Activated T-helper 2 cell treated with anti-CD3 and anti-CD28 coated beads, Interferon-gamma antibody, Interleukin-2, Interleukin-4, amounts not matched to agents 10 μg/mL and 5 μg/mL and 100 μg/mL, durations not matched to agents 14 hours and 24 hours and 36 hours (primary cell): ENCODE results near the gene SNRNP40. TPM values are rescaled to one million over a fixed set of nuclear protein-coding genes. Genes with fewer than 3 reads are reported as not detected.

Experiments used
- DNase-seq: peaks from one replicate; pipeline ENCODE4 v3.0.0; 2021; ENCODE audit warnings: low spot score
- H3K27ac Mint-ChIP-seq: one replicate; pipeline ENCODE4 v1.8.0; 2021; ENCODE audit warnings: mixed read lengths
- H3K27me3 Mint-ChIP-seq: one replicate; pipeline ENCODE4 v1.8.0; 2021; ENCODE audit warnings: low read depth, mixed read lengths
- H3K36me3 Mint-ChIP-seq: one replicate; pipeline ENCODE4 v1.8.0; 2021; ENCODE audit warnings: low read depth, mixed read lengths
- H3K4me1 Mint-ChIP-seq: one replicate; pipeline ENCODE4 v1.8.0; 2021; ENCODE audit warnings: low read depth, mixed read lengths
- H3K4me3 Mint-ChIP-seq: one replicate; pipeline ENCODE4 v1.8.0; 2021; ENCODE audit warnings: low read depth, mild to moderate bottlenecking, moderate library complexity, mixed read lengths
- H3K9me3 Mint-ChIP-seq: one replicate; pipeline ENCODE4 v1.8.0; 2021; ENCODE audit warnings: mixed read lengths
- intact Hi-C: fragments of 100-400 bp; cut with micrococcal nuclease; formaldehyde crosslinking; loops from one replicate; pipeline ENCODE4 v1.15.1; 2023
- total RNA-seq: library from RNA; stranded (reverse); gene quantifications from 2 replicates; pipeline ENCODE4 v1.2.3, GENCODE V29; 2022

Gene SNRNP40
- total RNA-seq, 1 donor from 2014 or later = 115 TPM

DNA sequence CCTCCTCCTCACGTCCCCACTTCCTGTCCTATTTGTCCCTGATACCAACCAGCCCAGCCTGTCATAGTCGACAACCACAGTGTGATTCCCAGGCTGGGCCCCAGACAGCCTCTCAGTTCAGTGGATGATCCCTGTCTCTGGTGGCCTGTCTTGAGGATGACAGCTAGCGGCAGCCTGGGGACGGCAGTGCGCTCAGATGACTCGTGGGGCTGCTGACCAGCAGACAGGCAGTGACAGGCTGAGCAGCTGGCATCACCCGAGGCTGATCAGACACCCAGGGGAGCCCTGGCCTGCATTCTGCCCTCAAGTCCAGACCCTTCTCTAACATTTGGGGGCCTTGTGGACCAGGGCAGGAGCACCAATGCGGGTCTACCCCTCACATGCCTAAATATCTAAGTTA lies 77.9 kb downstream of the SNRNP40 start:
- H3K4me3 Mint-ChIP-seq = no peak overlapping the region
- no peak for DNase-seq
- H3K9me3 Mint-ChIP-seq = no peaks in the 10 kb centered on the region
- H3K27me3 Mint-ChIP-seq = peaks cover 3% of the 10 kb centered on the region
- intact Hi-C loops = no loop called here
- no peak overlapping the region for H3K27ac Mint-ChIP-seq
- H3K36me3 Mint-ChIP-seq = no peaks in the 10 kb centered on the region
- no peaks in the 10 kb centered on the region for H3K4me1 Mint-ChIP-seq

DNA sequence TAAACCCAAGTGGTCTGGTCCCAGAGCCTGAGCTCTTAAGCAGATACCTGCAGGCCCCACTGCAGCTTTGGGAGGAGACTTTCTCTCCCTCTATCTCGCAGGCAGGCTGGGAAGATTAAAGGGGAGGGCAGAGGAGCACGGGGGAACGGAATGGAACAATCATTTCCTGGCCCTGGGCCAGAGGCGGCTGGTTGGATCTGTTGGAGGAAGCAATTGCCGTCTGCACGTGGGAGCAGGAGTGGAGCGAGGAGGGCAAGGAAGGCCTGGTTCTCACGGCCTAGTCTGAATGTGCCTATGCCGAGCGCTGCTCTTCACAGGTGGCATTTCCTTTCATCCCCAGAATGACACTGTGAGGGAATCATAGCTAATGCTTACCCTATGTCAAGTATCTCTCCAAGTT lies 80.6 kb downstream of the SNRNP40 start:
- H3K4me1 Mint-ChIP-seq = no peaks in the 10 kb centered on the region
- H3K27me3 Mint-ChIP-seq = peaks cover 3% of the 10 kb centered on the region
- intact Hi-C loops = no loop called here
- H3K36me3 Mint-ChIP-seq = no peaks in the 10 kb centered on the region
- no peak overlapping the region for H3K4me3 Mint-ChIP-seq
- no peaks in the 10 kb centered on the region for H3K9me3 Mint-ChIP-seq
- DNase-seq = no peak
- H3K27ac Mint-ChIP-seq = no peak overlapping the region

DNA sequence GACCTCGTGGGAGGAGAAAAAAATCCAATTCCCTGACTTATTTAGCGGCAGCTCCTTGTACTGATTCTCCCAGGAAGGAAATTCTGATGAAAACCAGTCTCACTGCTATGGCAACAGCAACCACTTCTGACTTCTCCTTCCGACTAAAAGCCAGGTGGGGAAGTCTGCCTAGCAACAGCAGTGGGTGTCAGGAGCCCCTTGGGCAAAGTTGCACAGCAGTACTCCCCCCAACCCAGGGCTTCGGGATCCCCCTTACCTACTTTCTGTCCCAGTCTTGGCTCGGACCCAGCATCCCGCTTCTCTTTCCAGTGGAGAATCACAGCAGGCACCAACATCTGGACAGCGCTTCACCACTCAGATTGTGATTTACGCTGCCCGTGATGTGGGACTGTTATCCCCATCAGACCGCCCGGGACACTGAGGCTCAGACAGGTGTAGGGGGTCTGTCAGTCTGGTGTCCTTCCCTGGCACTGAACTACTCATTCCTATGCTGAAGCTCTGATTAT lies 81.5 kb downstream of the SNRNP40 start:
- DNase-seq = no peak
- no peak overlapping the region for H3K27ac Mint-ChIP-seq
- peaks cover 3% of the 10 kb centered on the region for H3K27me3 Mint-ChIP-seq
- H3K9me3 Mint-ChIP-seq = no peaks in the 10 kb centered on the region
- H3K4me1 Mint-ChIP-seq = no peaks in the 10 kb centered on the region
- intact Hi-C loops = no loop called here
- H3K36me3 Mint-ChIP-seq = no peaks in the 10 kb centered on the region
- no peak overlapping the region for H3K4me3 Mint-ChIP-seq

DNA sequence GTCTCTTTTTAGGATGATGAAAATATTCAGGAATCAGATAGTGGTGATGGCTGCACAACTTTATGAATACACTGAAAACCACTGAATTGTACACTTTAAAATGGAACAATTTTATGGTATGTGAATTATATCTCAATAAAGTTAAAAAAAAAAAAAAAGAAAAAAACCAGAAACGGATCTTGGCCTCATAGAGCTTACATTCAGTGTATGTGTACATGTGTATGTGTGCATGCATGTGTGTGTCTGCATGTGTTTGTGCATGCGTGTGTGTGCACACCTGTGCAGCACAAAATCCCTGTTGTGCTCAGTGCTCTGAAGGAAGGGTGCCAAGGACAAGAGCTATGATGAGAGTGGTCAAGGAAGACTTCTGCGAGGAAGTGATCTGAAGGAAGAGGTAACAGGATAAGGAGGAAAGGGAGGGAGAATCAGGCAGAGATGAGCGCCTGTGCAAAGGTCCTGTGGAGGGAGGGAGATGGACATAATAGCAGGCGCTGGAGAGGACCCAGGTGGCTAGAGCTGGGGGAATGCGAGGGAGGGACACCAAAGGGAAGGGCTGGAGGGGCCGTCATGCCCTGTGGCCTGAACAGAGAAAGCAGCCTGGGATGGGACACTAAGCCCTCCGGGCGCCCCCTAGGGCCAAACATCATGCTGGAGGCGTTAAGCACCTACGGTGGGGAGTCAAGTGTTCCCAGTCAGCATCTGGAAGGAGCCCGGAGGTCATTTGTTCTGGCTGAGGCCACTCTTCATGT lies 82.1 kb downstream of the SNRNP40 start:
- Mint-ChIP-seq H3K9me3 (no peaks in the 10 kb centered on the region), H3K27ac (no peak overlapping the region), H3K4me1 (no peaks in the 10 kb centered on the region), H3K36me3 (no peaks in the 10 kb centered on the region), H3K27me3 (peaks cover 3% of the 10 kb centered on the region), H3K4me3 (no peak overlapping the region)
- DNase-seq = no peak
- intact Hi-C loops = no loop called here

Other genes with a start within 250 kb of the SNRNP40 start
- gene PUM1, start 231.1 kb downstream of the SNRNP40 start, total RNA-seq = 121 and 125 TPM in 2 replicates
- 0.07 TPM in 1 of 2 replicates, not detected in the other for gene NKAIN1, start 56.9 kb downstream of the SNRNP40 start, total RNA-seq
- 26.2 and 27.2 TPM in 2 replicates for gene ZCCHC17, start 244 bp upstream of the SNRNP40 start, total RNA-seq
- not detected in 2 replicates for gene FABP3, start 76.3 kb upstream of the SNRNP40 start, total RNA-seq
- 0.21 and 0.27 TPM in 2 replicates for gene SERINC2, start 116.4 kb upstream of the SNRNP40 start, total RNA-seq